GM23338 (cell line): ENCODE data around the gene BBOX1. TPM values are rescaled to one million over a fixed set of nuclear protein-coding genes. Genes with fewer than 3 reads are reported as not detected.

Experiments
- ATAC-seq: fragments of 200-7000 bp; cut with Tn5 transposase; 3 replicates; pipeline ENCODE4 v1.9.1; 2020
- DNase-seq: peaks from one replicate; pipeline ENCODE4 v3.0.0-alpha.2; 2015; ENCODE audit warnings: low spot score
- H2AFZ ChIP-seq: fragments of 200-600 bp; sonication (generic); 2 replicates; pipeline ENCODE4 v1.8.0; 2016; ENCODE audit warnings: antibody characterized with exemption, mild to moderate bottlenecking, moderate library complexity
- H3F3A ChIP-seq: fragments of 200-600 bp; sonication (generic); replicated peaks from 2 replicates; pipeline ENCODE4 v1.8.0; 2017; ENCODE audit warnings: antibody characterized with exemption, mixed run types, low read depth
- H3K27ac ChIP-seq: fragments of 200-600 bp; sonication (generic); 2 replicates; pipeline ENCODE4 v1.6.1; 2016; ENCODE audit warnings: low read depth
- H3K27me3 ChIP-seq: fragments of 200-600 bp; sonication (generic); 2 replicates; pipeline ENCODE4 v1.8.0; 2016; ENCODE audit warnings: mild to moderate bottlenecking, mixed run types, moderate library complexity; ENCODE audit not compliant: insufficient read depth
- H3K36me3 ChIP-seq: fragments of 200-600 bp; sonication (generic); 2 replicates; pipeline ENCODE4 v1.8.0; 2016; ENCODE audit warnings: mild to moderate bottlenecking; ENCODE audit not compliant: insufficient read depth
- H3K4me1 ChIP-seq: fragments of 200-600 bp; sonication (generic); 2 replicates; pipeline ENCODE4 v1.8.0; 2016; ENCODE audit warnings: mild to moderate bottlenecking, moderate library complexity; ENCODE audit not compliant: insufficient read depth
- H3K4me2 ChIP-seq: fragments of 200-600 bp; sonication (generic); 2 replicates; pipeline ENCODE4 v1.7.1; 2017; ENCODE audit warnings: mixed run types
- H3K4me3 ChIP-seq: fragments of 200-600 bp; sonication (generic); 2 replicates; pipeline ENCODE4 v1.6.1; 2016; ENCODE audit warnings: mixed run types
- H3K79me2 ChIP-seq: fragments of 200-600 bp; sonication (generic); replicated peaks from 2 replicates; pipeline ENCODE4 v1.8.0; 2017; ENCODE audit warnings: mild to moderate bottlenecking; ENCODE audit not compliant: insufficient read depth
- H3K9me2 ChIP-seq: fragments of 200-600 bp; sonication (generic); 2 replicates; pipeline ENCODE4 v1.8.0; 2017; ENCODE audit not compliant: insufficient read depth
- H4K20me1 ChIP-seq: fragments of 200-600 bp; sonication (generic); replicated peaks from 2 replicates; pipeline ENCODE4 v1.8.0; 2017; ENCODE audit warnings: mild to moderate bottlenecking; ENCODE audit not compliant: insufficient read depth
- H3K27ac Mint-ChIP-seq: 2 replicates; pipeline ENCODE4 v1.8.0; 2020; ENCODE audit warnings: inconsistent platforms, mild to moderate bottlenecking, moderate library complexity, mixed read lengths
- H3K27me3 Mint-ChIP-seq: 3 replicates; pipeline ENCODE4 v1.8.0; 2022; ENCODE audit warnings: low read depth, mild to moderate bottlenecking, moderate library complexity, mixed read lengths, inconsistent platforms; ENCODE audit not compliant: insufficient read depth, poor library complexity
- H3K36me3 Mint-ChIP-seq: 3 replicates; pipeline ENCODE4 v1.8.0; 2021; ENCODE audit warnings: low read depth, mild to moderate bottlenecking, inconsistent platforms, moderate library complexity, mixed read lengths
- H3K4me1 Mint-ChIP-seq: 3 replicates; pipeline ENCODE4 v1.8.0; 2020; ENCODE audit warnings: mild to moderate bottlenecking, inconsistent platforms, mixed read lengths
- H3K4me3 Mint-ChIP-seq: 3 replicates; pipeline ENCODE4 v1.8.0; 2021; ENCODE audit warnings: moderate library complexity, mild to moderate bottlenecking, inconsistent platforms, mixed read lengths
- H3K9me3 Mint-ChIP-seq: 3 replicates; pipeline ENCODE4 v1.8.0; 2020; ENCODE audit warnings: moderate library complexity, mild to moderate bottlenecking, inconsistent platforms, mixed read lengths
- CREB1 ChIP-seq: fragments of 250-450 bp; sonication (Bioruptor Pico); IDR thresholded peaks from 2 replicates; pipeline ENCODE4 v1.5.0; 2020; ENCODE audit warnings: low read depth, mild to moderate bottlenecking, moderate library complexity
- EZH2 ChIP-seq: fragments of 200-600 bp; sonication (generic); IDR thresholded peaks from one replicate; pipeline ENCODE4 v1.8.0; 2017; ENCODE audit warnings: antibody characterized with exemption, mild to moderate bottlenecking, low read depth; ENCODE audit not compliant: unreplicated experiment
- EZH2phosphoT487 ChIP-seq: fragments of 200-600 bp; sonication (generic); IDR thresholded peaks from one replicate; pipeline ENCODE4 v1.8.1; 2018; ENCODE audit warnings: antibody characterized with exemption; ENCODE audit not compliant: unreplicated experiment
- JUNB ChIP-seq: IDR thresholded peaks from one replicate; pipeline ENCODE4 v1.6.1; 2016; ENCODE audit warnings: antibody characterized with exemption; ENCODE audit not compliant: unreplicated experiment
- NANOG ChIP-seq: IDR thresholded peaks from 2 replicates; pipeline ENCODE4 v1.6.1; 2016; ENCODE audit warnings: antibody characterized with exemption, borderline replicate concordance
- POLR2AphosphoS5 ChIP-seq: IDR thresholded peaks from 2 replicates; pipeline ENCODE4 v1.6.1; 2016; ENCODE audit warnings: antibody characterized with exemption, low read depth
- STAT1 ChIP-seq: IDR thresholded peaks from one replicate; pipeline ENCODE4 v1.6.1; 2016; ENCODE audit warnings: antibody characterized with exemption; ENCODE audit not compliant: unreplicated experiment
- ZNF114 ChIP-seq: fragments of 250-450 bp; sonication (Bioruptor Pico); IDR thresholded peaks from 2 replicates; pipeline ENCODE4 v1.5.0; 2020; ENCODE audit warnings: mild to moderate bottlenecking, moderate library complexity
- ZNF331 ChIP-seq: fragments of 250-450 bp; sonication (Bioruptor Pico); IDR thresholded peaks from 2 replicates; pipeline ENCODE4 v1.5.0; 2020; ENCODE audit warnings: low read depth, mild to moderate bottlenecking, moderate library complexity
- polyA plus RNA-seq: library from polyadenylated mRNA; unstranded; fragments of >200 nt; fragmentation: Nextera tagmentation; extraction: Ambion mirVana; gene quantifications from 2 replicates; pipeline ENCODE4 v1.2.1, GENCODE V29; 2016
- total RNA-seq: library from RNA; depleted of rRNA; stranded (reverse); fragments of >200 nt; shearing (Covaris generic); gene quantifications from 2 replicates; pipeline ENCODE4 v1.2.3, GENCODE V29; 2014
- TF ChIP-seq, protein P1 (sequence below): fragments of 250-450 bp; sonication (Bioruptor Pico); IDR thresholded peaks from 2 replicates; pipeline ENCODE4 v1.5.0; 2020; ENCODE audit warnings: mild to moderate bottlenecking, moderate library complexity
- TF ChIP-seq, protein P2 (sequence below), 2 experiments: fragments of 200-600 bp in 1 of 2; sonication (generic) in 1 of 2; conservative IDR thresholded peaks; 2 replicates each; pipeline versions ENCODE4 v1.5.1 to v1.6.1; 2016 to 2017; ENCODE audit warnings: antibody characterized with exemption in 2 of 2, low read depth in 2 of 2, mild to moderate bottlenecking in 2 of 2, moderate library complexity in 1 of 2
- TF ChIP-seq, protein P3 (sequence below): IDR thresholded peaks from 2 replicates; pipeline ENCODE4 v1.6.1; 2016; ENCODE audit warnings: antibody characterized with exemption
- TF ChIP-seq, protein P4 (sequence below): IDR thresholded peaks from one replicate; pipeline ENCODE4 v1.6.1; 2018; ENCODE audit warnings: antibody characterized with exemption; ENCODE audit not compliant: unreplicated experiment

The BBOX1 gene
- total and polyA plus RNA-seq, 2 experiments from 2014 or later: not detected

DNA sequence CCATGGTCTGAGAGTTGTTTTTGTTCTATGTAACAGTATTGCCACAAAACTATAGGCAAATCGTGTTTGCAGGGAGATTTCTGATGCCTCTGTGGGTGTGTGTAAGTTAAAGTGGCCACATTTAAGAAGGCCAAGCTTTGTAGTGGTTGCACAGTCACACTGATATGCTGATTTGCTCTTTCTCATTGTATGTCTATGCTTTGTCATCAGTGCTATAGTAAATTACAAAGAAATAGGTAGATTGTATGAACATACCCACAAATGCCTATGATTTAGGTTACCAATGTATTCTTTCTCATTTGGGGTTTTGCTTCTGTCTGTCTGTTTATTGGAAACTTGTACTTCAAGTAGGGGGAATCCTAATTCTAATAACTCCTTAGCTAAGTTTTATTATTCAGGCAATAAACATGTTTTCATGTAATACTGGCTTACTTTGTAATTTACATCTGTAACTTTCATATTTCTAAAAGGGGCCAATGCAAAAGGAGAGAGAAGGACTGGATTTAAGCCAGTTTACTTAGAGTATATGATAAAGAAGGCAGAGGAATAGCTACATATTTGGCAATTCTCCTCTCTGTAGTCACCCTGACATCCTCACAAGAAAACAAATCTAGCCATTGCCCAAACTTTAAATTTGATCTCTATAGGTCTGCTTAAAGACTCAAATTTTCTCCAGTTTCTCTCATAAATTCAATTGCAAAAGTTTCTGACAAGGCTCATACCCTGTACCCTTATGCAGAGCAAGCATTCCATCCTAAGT, 44.7 kb upstream of the BBOX1 start:
- DNase-seq: no peak
- ATAC-seq: no peak
- H4K20me1 ChIP-seq: no peaks in the 10 kb centered on the region
- H3K4me3 Mint-ChIP-seq: no peak overlapping the region
- no peaks in the 10 kb centered on the region for H3K79me2 ChIP-seq
- H3K4me1 Mint-ChIP-seq: peaks cover 2% of the 10 kb centered on the region; the same call in 2 of the 3 replicates
- H3K27me3 Mint-ChIP-seq: peaks cover 4% of the 10 kb centered on the region
- peaks cover 5% of the 10 kb centered on the region; the same call in 1 of the 2 replicates for H3K9me2 ChIP-seq
- no peak overlapping the region for H3K27ac Mint-ChIP-seq
- H3K4me3 ChIP-seq: no peak overlapping the region
- H3K27ac ChIP-seq: no peak overlapping the region
- H3K36me3 ChIP-seq: no peaks in the 10 kb centered on the region
- no peaks in the 10 kb centered on the region for H3K9me3 Mint-ChIP-seq
- H3K27me3 ChIP-seq: peaks cover 13% of the 10 kb centered on the region
- H3K4me1 ChIP-seq: no peaks in the 10 kb centered on the region
- no peaks in the 10 kb centered on the region for H3F3A ChIP-seq
- TF ChIP-seq, protein P1, sequence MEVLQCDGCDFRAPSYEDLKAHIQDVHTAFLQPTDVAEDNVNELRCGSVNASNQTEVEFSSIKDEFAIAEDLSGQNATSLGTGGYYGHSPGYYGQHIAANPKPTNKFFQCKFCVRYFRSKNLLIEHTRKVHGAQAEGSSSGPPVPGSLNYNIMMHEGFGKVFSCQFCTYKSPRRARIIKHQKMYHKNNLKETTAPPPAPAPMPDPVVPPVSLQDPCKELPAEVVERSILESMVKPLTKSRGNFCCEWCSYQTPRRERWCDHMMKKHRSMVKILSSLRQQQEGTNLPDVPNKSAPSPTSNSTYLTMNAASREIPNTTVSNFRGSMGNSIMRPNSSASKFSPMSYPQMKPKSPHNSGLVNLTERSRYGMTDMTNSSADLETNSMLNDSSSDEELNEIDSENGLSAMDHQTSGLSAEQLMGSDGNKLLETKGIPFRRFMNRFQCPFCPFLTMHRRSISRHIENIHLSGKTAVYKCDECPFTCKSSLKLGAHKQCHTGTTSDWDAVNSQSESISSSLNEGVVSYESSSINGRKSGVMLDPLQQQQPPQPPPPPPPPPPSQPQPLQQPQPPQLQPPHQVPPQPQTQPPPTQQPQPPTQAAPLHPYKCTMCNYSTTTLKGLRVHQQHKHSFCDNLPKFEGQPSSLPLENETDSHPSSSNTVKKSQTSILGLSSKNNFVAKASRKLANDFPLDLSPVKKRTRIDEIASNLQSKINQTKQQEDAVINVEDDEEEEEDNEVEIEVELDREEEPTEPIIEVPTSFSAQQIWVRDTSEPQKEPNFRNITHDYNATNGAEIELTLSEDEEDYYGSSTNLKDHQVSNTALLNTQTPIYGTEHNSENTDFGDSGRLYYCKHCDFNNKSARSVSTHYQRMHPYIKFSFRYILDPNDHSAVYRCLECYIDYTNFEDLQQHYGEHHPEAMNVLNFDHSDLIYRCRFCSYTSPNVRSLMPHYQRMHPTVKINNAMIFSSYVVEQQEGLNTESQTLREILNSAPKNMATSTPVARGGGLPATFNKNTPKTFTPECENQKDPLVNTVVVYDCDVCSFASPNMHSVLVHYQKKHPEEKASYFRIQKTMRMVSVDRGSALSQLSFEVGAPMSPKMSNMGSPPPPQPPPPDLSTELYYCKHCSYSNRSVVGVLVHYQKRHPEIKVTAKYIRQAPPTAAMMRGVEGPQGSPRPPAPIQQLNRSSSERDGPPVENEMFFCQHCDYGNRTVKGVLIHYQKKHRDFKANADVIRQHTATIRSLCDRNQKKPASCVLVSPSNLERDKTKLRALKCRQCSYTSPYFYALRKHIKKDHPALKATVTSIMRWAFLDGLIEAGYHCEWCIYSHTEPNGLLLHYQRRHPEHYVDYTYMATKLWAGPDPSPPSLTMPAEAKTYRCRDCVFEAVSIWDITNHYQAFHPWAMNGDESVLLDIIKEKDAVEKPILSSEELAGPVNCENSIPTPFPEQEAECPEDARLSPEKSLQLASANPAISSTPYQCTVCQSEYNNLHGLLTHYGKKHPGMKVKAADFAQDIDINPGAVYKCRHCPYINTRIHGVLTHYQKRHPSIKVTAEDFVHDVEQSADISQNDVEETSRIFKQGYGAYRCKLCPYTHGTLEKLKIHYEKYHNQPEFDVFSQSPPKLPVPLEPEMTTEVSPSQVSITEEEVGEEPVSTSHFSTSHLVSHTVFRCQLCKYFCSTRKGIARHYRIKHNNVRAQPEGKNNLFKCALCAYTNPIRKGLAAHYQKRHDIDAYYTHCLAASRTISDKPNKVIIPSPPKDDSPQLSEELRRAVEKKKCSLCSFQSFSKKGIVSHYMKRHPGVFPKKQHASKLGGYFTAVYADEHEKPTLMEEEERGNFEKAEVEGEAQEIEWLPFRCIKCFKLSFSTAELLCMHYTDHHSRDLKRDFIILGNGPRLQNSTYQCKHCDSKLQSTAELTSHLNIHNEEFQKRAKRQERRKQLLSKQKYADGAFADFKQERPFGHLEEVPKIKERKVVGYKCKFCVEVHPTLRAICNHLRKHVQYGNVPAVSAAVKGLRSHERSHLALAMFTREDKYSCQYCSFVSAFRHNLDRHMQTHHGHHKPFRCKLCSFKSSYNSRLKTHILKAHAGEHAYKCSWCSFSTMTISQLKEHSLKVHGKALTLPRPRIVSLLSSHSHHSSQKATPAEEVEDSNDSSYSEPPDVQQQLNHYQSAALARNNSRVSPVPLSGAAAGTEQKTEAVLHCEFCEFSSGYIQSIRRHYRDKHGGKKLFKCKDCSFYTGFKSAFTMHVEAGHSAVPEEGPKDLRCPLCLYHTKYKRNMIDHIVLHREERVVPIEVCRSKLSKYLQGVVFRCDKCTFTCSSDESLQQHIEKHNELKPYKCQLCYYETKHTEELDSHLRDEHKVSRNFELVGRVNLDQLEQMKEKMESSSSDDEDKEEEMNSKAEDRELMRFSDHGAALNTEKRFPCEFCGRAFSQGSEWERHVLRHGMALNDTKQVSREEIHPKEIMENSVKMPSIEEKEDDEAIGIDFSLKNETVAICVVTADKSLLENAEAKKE (CRISPR knock-in tag): no peak
- TF ChIP-seq POLR2AphosphoS5: no peak
- TF ChIP-seq EZH2: no peak
- TF ChIP-seq, protein P2, sequence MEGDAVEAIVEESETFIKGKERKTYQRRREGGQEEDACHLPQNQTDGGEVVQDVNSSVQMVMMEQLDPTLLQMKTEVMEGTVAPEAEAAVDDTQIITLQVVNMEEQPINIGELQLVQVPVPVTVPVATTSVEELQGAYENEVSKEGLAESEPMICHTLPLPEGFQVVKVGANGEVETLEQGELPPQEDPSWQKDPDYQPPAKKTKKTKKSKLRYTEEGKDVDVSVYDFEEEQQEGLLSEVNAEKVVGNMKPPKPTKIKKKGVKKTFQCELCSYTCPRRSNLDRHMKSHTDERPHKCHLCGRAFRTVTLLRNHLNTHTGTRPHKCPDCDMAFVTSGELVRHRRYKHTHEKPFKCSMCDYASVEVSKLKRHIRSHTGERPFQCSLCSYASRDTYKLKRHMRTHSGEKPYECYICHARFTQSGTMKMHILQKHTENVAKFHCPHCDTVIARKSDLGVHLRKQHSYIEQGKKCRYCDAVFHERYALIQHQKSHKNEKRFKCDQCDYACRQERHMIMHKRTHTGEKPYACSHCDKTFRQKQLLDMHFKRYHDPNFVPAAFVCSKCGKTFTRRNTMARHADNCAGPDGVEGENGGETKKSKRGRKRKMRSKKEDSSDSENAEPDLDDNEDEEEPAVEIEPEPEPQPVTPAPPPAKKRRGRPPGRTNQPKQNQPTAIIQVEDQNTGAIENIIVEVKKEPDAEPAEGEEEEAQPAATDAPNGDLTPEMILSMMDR (conservative IDR thresholded peaks at IDR 0.05; ENCODE audit: low read depth in 2 of 2): no peak
- TF ChIP-seq, protein P3, sequence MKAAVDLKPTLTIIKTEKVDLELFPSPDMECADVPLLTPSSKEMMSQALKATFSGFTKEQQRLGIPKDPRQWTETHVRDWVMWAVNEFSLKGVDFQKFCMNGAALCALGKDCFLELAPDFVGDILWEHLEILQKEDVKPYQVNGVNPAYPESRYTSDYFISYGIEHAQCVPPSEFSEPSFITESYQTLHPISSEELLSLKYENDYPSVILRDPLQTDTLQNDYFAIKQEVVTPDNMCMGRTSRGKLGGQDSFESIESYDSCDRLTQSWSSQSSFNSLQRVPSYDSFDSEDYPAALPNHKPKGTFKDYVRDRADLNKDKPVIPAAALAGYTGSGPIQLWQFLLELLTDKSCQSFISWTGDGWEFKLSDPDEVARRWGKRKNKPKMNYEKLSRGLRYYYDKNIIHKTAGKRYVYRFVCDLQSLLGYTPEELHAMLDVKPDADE: no peak
- no peak for TF ChIP-seq CREB1 (CRISPR knock-in tag)
- no peak for TF ChIP-seq EZH2phosphoT487
- no peak for TF ChIP-seq ZNF114 (CRISPR knock-in tag)
- TF ChIP-seq, protein P4, sequence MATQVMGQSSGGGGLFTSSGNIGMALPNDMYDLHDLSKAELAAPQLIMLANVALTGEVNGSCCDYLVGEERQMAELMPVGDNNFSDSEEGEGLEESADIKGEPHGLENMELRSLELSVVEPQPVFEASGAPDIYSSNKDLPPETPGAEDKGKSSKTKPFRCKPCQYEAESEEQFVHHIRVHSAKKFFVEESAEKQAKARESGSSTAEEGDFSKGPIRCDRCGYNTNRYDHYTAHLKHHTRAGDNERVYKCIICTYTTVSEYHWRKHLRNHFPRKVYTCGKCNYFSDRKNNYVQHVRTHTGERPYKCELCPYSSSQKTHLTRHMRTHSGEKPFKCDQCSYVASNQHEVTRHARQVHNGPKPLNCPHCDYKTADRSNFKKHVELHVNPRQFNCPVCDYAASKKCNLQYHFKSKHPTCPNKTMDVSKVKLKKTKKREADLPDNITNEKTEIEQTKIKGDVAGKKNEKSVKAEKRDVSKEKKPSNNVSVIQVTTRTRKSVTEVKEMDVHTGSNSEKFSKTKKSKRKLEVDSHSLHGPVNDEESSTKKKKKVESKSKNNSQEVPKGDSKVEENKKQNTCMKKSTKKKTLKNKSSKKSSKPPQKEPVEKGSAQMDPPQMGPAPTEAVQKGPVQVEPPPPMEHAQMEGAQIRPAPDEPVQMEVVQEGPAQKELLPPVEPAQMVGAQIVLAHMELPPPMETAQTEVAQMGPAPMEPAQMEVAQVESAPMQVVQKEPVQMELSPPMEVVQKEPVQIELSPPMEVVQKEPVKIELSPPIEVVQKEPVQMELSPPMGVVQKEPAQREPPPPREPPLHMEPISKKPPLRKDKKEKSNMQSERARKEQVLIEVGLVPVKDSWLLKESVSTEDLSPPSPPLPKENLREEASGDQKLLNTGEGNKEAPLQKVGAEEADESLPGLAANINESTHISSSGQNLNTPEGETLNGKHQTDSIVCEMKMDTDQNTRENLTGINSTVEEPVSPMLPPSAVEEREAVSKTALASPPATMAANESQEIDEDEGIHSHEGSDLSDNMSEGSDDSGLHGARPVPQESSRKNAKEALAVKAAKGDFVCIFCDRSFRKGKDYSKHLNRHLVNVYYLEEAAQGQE: no peak
- no peak for TF ChIP-seq ZNF331
- TF ChIP-seq STAT1: no peak
- TF ChIP-seq NANOG: no peak
- no peak for TF ChIP-seq JUNB
- H3K36me3 Mint-ChIP-seq: no peaks in the 10 kb centered on the region
- no peak overlapping the region for H2AFZ ChIP-seq
- H3K4me2 ChIP-seq: no peak overlapping the region
